Epithelial cell of esophagus (primary cell): ENCODE data around the gene EML6.
A peak's percentile ranks its signal among the peaks of the same experiment; 100 is the strongest.

Source experiments
- DNase-seq: peaks from one replicate; pipeline ENCODE4 v3.0.0; 2010; ENCODE audit warnings: low read depth
- H3K4me3 ChIP-seq: 2 replicates; pipeline ENCODE4 v1.5.1; 2011; ENCODE audit warnings: mild to moderate bottlenecking, low read length, control low read depth
- CTCF ChIP-seq: IDR thresholded peaks from 2 replicates; pipeline ENCODE4 v1.5.1; 2011; ENCODE audit warnings: low read depth, mild to moderate bottlenecking, low read length, control low read depth, inconsistent platforms; ENCODE audit not compliant: insufficient read depth; ENCODE audit errors: missing control alignments

The EML6 gene

GRCh38 chr2:54939446-54940118 is 216.1 kb downstream of the EML6 start:
- no peak overlapping the region for H3K4me3 ChIP-seq
- no peak for DNase-seq
- no peak for TF ChIP-seq CTCF

DNA sequence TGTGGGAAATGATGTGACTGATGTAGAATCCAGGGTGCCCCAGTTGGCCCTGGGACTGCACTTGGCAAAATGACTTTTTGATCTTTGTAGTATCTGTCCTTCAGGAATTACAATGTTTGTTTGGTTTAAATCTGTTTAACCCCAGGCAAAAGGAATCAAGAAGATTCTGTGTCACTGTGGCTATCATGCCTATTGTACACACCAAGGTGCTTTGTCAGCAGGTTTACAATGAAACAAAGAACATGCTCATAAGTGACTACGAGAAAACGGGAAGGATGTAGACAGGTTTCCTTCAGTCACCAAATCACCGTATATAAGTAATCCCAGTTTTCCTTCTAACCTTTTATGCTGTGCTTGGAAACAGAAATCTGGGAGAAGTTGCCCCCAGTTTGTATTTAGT is 217.3 kb downstream of the EML6 start:
- no peak overlapping the region for H3K4me3 ChIP-seq
- DNase-seq: peak; percentile 62
- TF ChIP-seq CTCF: no peak

- TF ChIP-seq CTCF: no peak
- no peak for DNase-seq
- no peak overlapping the region for H3K4me3 ChIP-seq
Observed at GRCh38 chr2:54941248-54941984, 218.0 kb downstream of the EML6 start.

DNA sequence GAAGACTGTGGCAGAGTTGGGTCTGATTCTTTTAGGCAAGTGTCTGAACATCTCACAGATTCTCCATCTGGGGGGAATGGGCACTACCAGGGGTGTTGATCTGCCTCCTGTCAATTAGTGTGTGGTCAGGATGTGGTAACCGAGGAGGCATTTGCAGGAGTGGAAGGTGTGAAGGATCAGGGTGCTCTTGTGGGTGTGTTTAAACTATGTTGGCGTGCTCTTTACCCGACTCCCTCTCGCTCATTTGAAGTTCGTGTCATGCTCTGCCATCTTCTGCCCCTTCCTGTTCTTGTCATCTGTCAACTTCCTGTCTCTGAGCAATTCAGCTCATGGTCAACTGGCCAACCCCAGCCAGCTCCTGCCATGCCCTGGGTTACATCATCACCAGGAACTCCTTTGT is 218.9 kb downstream of the EML6 start:
- no peak for TF ChIP-seq CTCF
- no peak for DNase-seq
- no peak overlapping the region for H3K4me3 ChIP-seq

DNA sequence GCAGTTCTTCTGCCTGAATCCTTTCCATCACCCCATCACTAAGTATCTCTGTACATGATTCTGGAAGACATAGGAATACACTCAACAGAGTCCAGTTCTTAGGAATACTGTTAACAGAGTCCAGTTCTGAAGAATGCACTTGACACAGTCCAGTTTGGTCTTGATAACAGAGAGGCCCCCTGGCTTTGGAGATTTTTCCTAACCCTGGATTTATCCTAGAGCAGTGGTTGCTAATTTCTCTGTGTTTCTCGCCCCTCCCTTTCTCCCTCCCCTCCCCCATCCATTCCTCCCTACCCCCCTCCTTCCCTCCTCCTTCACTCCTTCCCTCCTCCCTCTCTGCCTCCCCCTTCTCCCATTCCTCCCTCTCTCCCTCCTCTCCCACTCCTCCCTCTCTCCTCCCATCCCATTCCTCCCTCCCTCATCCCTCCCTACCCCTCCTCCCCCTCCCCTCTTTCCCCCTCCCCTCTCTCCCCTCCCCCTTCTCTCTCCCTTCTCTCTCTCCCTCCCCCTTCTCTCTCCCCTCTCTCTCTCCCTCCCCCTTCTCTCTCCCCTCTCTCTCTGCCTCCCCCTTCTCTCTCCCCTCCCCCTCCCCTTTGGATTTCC is 221.4 kb downstream of the EML6 start:
- H3K4me3 ChIP-seq: no peak overlapping the region
- no peak for TF ChIP-seq CTCF
- DNase-seq: no peak

DNA sequence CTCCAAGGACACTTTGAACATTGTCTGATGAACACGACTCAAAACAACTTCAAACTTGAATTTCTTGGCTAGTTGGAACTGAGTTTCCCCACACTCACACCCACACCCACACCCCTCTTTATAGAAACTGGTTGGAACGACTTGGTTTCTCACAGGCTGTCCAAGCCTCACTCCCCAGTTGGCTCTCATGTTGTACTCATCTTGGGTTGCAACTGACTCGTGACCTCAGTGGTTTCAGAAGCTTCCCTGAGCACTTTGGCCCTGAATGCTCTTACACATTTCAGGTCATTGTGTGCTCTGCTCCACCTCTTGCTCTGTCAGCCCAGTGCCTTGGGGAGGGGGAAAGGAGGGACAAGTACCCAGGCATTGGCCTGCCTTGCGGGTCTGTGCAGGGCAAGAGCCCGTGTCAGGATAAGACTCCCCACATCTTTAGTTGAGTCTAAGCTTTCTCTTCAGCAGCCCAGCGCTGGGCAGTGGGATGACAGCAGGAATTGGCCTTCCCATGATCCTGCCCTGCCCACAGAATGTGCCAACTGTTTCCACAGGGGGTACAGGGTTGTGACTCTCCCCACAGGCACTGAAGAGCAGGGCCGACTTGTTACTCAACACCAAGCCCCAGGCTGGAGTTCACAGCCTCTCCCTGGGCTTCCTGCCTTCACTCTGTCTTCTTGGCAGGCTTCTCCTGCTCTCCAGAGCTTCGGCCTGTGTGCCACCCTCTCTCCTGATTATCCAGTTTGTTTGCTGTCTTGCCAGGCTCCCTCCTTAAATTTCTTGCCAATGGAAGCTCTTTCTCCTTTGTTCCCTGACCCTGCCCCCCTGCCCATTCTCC is 222.1 kb downstream of the EML6 start:
- DNase-seq: peak; percentile 80
- no peak for TF ChIP-seq CTCF
- H3K4me3 ChIP-seq: no peak overlapping the region
